ENCODE measurements around the gene PSME2. TPM values are rescaled to one million over a fixed set of nuclear protein-coding genes. Genes with fewer than 3 reads are reported as not detected.
A peak's percentile ranks its signal among the peaks of the same experiment; 100 is the strongest.

The PSME2 gene
- total and polyA plus RNA-seq, 9 of the 15 experiments (the other 6 are each of a cell fraction or from before 2014, with no cell fraction given), result 111 to 579 (median 159) TPM

GRCh38 chr14:24093901-24094840, 52.2 kb downstream of the PSME2 start, which contains the start of gene PCK2 (continued):
- no peak for TF ChIP-seq ZNF165 (CRISPR knock-in tag; IDR thresholded peaks at IDR 0.05; ENCODE audit: borderline replicate concordance)
- TF ChIP-seq TBL1XR1 (IDR thresholded peaks at IDR 0.05; ENCODE audit: low read length in 2 of 2), result peak in 1 of 2 experiments; percentile 10; a peak in 1 of 4 replicates
- TF ChIP-seq PREB (CRISPR knock-in tag; IDR thresholded peaks at IDR 0.05), result no peak
- peak in 1 of 2 experiments; percentile 75; a peak in 2 of 4 replicates for TF ChIP-seq MLLT1 (IDR thresholded peaks at IDR 0.05)
- no peak for TF ChIP-seq CCAR2 (IDR thresholded peaks at IDR 0.05; ENCODE audit: low read depth, low read length)
- TF ChIP-seq BACH1 (tag; IDR thresholded peaks at IDR 0.05), result no peak
- no peak for TF ChIP-seq USF1 (CRISPR knock-in tag; IDR thresholded peaks at IDR 0.05)
- no peak for TF ChIP-seq ZMIZ1 (IDR thresholded peaks at IDR 0.05; ENCODE audit: low read depth in 2 of 2, low read length in 2 of 2)
- no peak for TF ChIP-seq MCM5 (IDR thresholded peaks at IDR 0.05; ENCODE audit: low read depth)
- no peak for TF ChIP-seq MXD1 (CRISPR knock-in tag; IDR thresholded peaks at IDR 0.05; ENCODE audit: borderline replicate concordance, poor library complexity, severe bottlenecking)
- peak; percentile 48 for TF ChIP-seq RB1 (IDR thresholded peaks at IDR 0.05; ENCODE audit: low read depth)
- TF ChIP-seq PRDM10 (IDR thresholded peaks at IDR 0.05; ENCODE audit: partially characterized antibody), result no peak
- TF ChIP-seq FOXM1 (IDR thresholded peaks at IDR 0.05; ENCODE audit: low read depth), result no peak
- no peak for TF ChIP-seq FOXM1 (CRISPR knock-in tag; IDR thresholded peaks at IDR 0.05; ENCODE audit: low read depth)

Measured in K562 (cell line).